ENCODE results near the gene MED10.

- TF ChIP-seq CTCF (IDR thresholded peaks at IDR 0.05) (no peak), EZH2 (IDR thresholded peaks at IDR 0.05; ENCODE audit: borderline replicate concordance, insufficient read depth, low read depth, low read length, poor library complexity, severe bottlenecking) (no peak)
Observed at GRCh38 chr5:6372251-6373080, 5.9 kb downstream of the MED10 start.
